Neural cell (in vitro differentiated cells): ENCODE measurements around the gene BCL2L14. TPM values are rescaled to one million over a fixed set of nuclear protein-coding genes. Genes with fewer than 3 reads are reported as not detected.

Source experiments
- H2AFZ ChIP-seq: fragments of 200-600, 300-800 bp; sonication (generic), shearing (Covaris generic); 2 replicates; pipeline ENCODE4 v1.6.0; 2014; ENCODE audit warnings: low read depth, mild to moderate bottlenecking, antibody characterized with exemption, low read length, moderate library complexity
- H3F3A ChIP-seq: fragments of 200-600 bp; shearing (Covaris generic); 2 replicates; pipeline ENCODE4 v1.6.1; 2016; ENCODE audit warnings: mild to moderate bottlenecking, moderate library complexity, mixed read lengths, antibody characterized with exemption, low read length; ENCODE audit not compliant: insufficient read depth, poor library complexity, severe bottlenecking
- H3K27ac ChIP-seq: fragments of 200-600, 300-800 bp; sonication (generic), shearing (Covaris generic); 2 replicates; pipeline ENCODE4 v1.5.1; 2014; ENCODE audit warnings: mild to moderate bottlenecking, low read length, moderate library complexity
- H3K27me3 ChIP-seq: fragments of 300-800, 200-600 bp; sonication (generic), shearing (Covaris generic); 2 replicates; pipeline ENCODE4 v1.6.0; 2014; ENCODE audit warnings: mild to moderate bottlenecking, low read depth, low read length, moderate library complexity; ENCODE audit not compliant: insufficient read depth
- H3K36me3 ChIP-seq: fragments of 300-800, 200-600 bp; sonication (generic), shearing (Covaris generic); 2 replicates; pipeline ENCODE4 v1.5.1; 2014; ENCODE audit warnings: mild to moderate bottlenecking, antibody characterized with exemption, low read length, moderate library complexity; ENCODE audit not compliant: insufficient read depth
- H3K4me2 ChIP-seq: fragments of 300-800, 200-600 bp; sonication (generic), shearing (Covaris generic); 2 replicates; pipeline ENCODE4 v1.6.0; 2014; ENCODE audit warnings: mild to moderate bottlenecking, low read length
- H3K4me3 ChIP-seq: fragments of 300-800, 200-600 bp; sonication (generic), shearing (Covaris generic); 2 replicates; pipeline ENCODE4 v1.5.1; 2014; ENCODE audit warnings: mild to moderate bottlenecking, low read length, moderate library complexity
- H3K79me2 ChIP-seq: fragments of 200-600 bp; shearing (Covaris generic); replicated peaks from 2 replicates; pipeline ENCODE4 v1.6.0; 2014; ENCODE audit warnings: mild to moderate bottlenecking, low read length, moderate library complexity; ENCODE audit not compliant: insufficient read depth
- H3K9ac ChIP-seq: fragments of 300-800, 200-600 bp; sonication (generic), shearing (Covaris generic); 2 replicates; pipeline ENCODE4 v1.6.1; 2016; ENCODE audit warnings: mild to moderate bottlenecking, low read length, mixed read lengths
- H3K9me2 ChIP-seq: fragments of 200-600 bp; shearing (Covaris generic); 2 replicates; pipeline ENCODE4 v1.6.1; 2016; ENCODE audit warnings: mild to moderate bottlenecking, low read length, mixed read lengths; ENCODE audit not compliant: insufficient read depth
- H3K9me3 ChIP-seq: fragments of 200-600, 300-800 bp; sonication (generic), shearing (Covaris generic); 2 replicates; pipeline ENCODE4 v1.6.1; 2016; ENCODE audit warnings: mild to moderate bottlenecking, mixed run types, low read length, moderate library complexity, mixed read lengths
- H4K20me1 ChIP-seq: fragments of 200-600 bp; shearing (Covaris generic); 2 replicates; pipeline ENCODE4 v1.6.1; 2016; ENCODE audit warnings: mild to moderate bottlenecking, mixed run types; ENCODE audit not compliant: insufficient read depth
- EP300 ChIP-seq: fragments of 450-650 bp; conservative IDR thresholded peaks from 2 replicates; pipeline ENCODE4 v1.6.1; 2014; ENCODE audit warnings: antibody characterized with exemption, mild to moderate bottlenecking, moderate library complexity; ENCODE audit not compliant: poor library complexity, severe bottlenecking
- EZH2 ChIP-seq: fragments of 200-600, 300-800 bp; shearing (Covaris generic), sonication (generic); IDR thresholded peaks from 2 replicates; pipeline ENCODE4 v1.6.1; 2014; ENCODE audit warnings: antibody characterized with exemption, low read length, borderline replicate concordance, mild to moderate bottlenecking; ENCODE audit not compliant: insufficient read depth, poor library complexity, severe bottlenecking
- MXI1 ChIP-seq: fragments of 450-650 bp; conservative IDR thresholded peaks from 2 replicates; pipeline ENCODE4 v1.6.1; 2014; ENCODE audit warnings: antibody characterized with exemption, mild to moderate bottlenecking; ENCODE audit not compliant: poor library complexity, severe bottlenecking
- POLR2AphosphoS5 ChIP-seq: IDR thresholded peaks from 2 replicates; pipeline ENCODE4 v1.6.1; 2012
- RAD21 ChIP-seq: fragments of 450-650 bp; conservative IDR thresholded peaks from 2 replicates; pipeline ENCODE4 v1.6.1; 2014; ENCODE audit warnings: antibody characterized with exemption, mild to moderate bottlenecking, moderate library complexity
- SMC3 ChIP-seq: fragments of 450-650 bp; conservative IDR thresholded peaks from 2 replicates; pipeline ENCODE4 v1.6.1; 2014; ENCODE audit warnings: antibody characterized with exemption, mild to moderate bottlenecking, moderate library complexity; ENCODE audit not compliant: poor library complexity
- TAF1 ChIP-seq: IDR thresholded peaks from 2 replicates; pipeline ENCODE4 v1.6.1; 2012; ENCODE audit warnings: low read depth
- polyA plus RNA-seq: library from polyadenylated mRNA; depleted of rRNA; stranded (reverse); fragments of >200 nt; gene quantifications from 2 replicates; pipeline ENCODE4 v1.2.3, GENCODE V29; 2014
- TF ChIP-seq, protein P1 (sequence below): fragments of 450-650 bp; IDR thresholded peaks from 2 replicates; pipeline ENCODE4 v1.5.1; 2014; ENCODE audit warnings: antibody characterized with exemption, mild to moderate bottlenecking, moderate library complexity; ENCODE audit not compliant: poor library complexity, severe bottlenecking
- TF ChIP-seq, protein P2 (sequence below): IDR thresholded peaks from 2 replicates; pipeline ENCODE4 v1.6.1; 2012; ENCODE audit warnings: borderline replicate concordance

Gene BCL2L14
- polyA plus RNA-seq, 1 donor from 2014 or later, result not detected

DNA sequence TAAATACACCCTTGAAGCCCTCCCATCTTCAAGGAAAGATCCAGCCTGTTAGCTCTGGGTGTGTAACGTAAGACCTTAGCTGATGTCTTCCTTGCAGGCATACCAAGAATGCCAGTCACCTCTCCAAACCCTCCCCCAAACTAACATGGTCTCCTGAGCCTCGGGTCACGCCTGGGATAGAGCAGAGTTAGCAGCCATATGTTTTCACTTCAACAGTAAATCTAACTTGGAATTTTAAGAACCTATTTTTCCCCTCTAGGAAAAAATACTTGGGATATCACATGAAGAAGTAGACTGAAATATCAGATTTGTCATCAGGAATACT, 27.9 kb downstream of the BCL2L14 start:
- Histone ChIP-seq H4K20me1 (no peaks in the 10 kb centered on the region), H3K9me3 (no peaks in the 10 kb centered on the region), H3K4me3 (no peak overlapping the region), H3K27ac (no peak overlapping the region), H3K9ac (no peak overlapping the region), H2AFZ (no peak overlapping the region), H3K9me2 (no peaks in the 10 kb centered on the region), H3F3A (no peaks in the 10 kb centered on the region), H3K27me3 (no peaks in the 10 kb centered on the region), H3K79me2 (no peaks in the 10 kb centered on the region), H3K36me3 (peaks cover 5% of the 10 kb centered on the region), H3K4me2 (no peak overlapping the region)
- TF ChIP-seq, protein P1, sequence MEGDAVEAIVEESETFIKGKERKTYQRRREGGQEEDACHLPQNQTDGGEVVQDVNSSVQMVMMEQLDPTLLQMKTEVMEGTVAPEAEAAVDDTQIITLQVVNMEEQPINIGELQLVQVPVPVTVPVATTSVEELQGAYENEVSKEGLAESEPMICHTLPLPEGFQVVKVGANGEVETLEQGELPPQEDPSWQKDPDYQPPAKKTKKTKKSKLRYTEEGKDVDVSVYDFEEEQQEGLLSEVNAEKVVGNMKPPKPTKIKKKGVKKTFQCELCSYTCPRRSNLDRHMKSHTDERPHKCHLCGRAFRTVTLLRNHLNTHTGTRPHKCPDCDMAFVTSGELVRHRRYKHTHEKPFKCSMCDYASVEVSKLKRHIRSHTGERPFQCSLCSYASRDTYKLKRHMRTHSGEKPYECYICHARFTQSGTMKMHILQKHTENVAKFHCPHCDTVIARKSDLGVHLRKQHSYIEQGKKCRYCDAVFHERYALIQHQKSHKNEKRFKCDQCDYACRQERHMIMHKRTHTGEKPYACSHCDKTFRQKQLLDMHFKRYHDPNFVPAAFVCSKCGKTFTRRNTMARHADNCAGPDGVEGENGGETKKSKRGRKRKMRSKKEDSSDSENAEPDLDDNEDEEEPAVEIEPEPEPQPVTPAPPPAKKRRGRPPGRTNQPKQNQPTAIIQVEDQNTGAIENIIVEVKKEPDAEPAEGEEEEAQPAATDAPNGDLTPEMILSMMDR, result no peak
- no peak for TF ChIP-seq TAF1

DNA sequence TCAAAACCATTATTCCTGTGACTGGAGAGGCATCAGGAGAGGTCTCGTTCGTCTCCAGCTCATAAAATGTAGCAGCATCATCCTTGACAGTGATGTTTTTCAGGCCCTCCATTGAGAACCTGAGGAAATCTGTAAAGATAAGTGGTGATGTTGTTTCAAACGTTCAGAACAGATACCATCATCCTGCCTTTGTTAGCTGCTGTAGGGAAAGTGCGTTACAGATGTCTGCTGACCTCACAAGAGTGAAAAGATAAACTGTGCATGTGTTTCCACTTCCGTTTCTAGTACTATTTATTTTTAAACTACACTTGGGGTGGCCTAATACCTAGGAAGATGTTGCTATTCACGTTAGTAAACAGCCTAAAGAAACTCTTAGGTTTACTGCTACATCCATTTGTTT, 28.4 kb downstream of the BCL2L14 start:
- H3K27ac ChIP-seq, result no peak overlapping the region
- no peak for TF ChIP-seq MXI1
- TF ChIP-seq SMC3, result no peak
- TF ChIP-seq, protein P2, sequence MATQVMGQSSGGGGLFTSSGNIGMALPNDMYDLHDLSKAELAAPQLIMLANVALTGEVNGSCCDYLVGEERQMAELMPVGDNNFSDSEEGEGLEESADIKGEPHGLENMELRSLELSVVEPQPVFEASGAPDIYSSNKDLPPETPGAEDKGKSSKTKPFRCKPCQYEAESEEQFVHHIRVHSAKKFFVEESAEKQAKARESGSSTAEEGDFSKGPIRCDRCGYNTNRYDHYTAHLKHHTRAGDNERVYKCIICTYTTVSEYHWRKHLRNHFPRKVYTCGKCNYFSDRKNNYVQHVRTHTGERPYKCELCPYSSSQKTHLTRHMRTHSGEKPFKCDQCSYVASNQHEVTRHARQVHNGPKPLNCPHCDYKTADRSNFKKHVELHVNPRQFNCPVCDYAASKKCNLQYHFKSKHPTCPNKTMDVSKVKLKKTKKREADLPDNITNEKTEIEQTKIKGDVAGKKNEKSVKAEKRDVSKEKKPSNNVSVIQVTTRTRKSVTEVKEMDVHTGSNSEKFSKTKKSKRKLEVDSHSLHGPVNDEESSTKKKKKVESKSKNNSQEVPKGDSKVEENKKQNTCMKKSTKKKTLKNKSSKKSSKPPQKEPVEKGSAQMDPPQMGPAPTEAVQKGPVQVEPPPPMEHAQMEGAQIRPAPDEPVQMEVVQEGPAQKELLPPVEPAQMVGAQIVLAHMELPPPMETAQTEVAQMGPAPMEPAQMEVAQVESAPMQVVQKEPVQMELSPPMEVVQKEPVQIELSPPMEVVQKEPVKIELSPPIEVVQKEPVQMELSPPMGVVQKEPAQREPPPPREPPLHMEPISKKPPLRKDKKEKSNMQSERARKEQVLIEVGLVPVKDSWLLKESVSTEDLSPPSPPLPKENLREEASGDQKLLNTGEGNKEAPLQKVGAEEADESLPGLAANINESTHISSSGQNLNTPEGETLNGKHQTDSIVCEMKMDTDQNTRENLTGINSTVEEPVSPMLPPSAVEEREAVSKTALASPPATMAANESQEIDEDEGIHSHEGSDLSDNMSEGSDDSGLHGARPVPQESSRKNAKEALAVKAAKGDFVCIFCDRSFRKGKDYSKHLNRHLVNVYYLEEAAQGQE, result no peak
- no peak for TF ChIP-seq TAF1
- TF ChIP-seq POLR2AphosphoS5, result no peak
- no peak for TF ChIP-seq RAD21
- TF ChIP-seq, protein P1, result no peak
- TF ChIP-seq EP300, result no peak
- TF ChIP-seq EZH2, result no peak

More for the DNA sequence above, 28.4 kb downstream of the BCL2L14 start:
- Histone ChIP-seq H4K20me1 (no peaks in the 10 kb centered on the region), H3F3A (no peaks in the 10 kb centered on the region), H3K4me2 (no peak overlapping the region), H3K9ac (no peak overlapping the region), H3K9me3 (no peaks in the 10 kb centered on the region), H3K79me2 (no peaks in the 10 kb centered on the region), H3K9me2 (no peaks in the 10 kb centered on the region), H3K27me3 (no peaks in the 10 kb centered on the region), H2AFZ (no peak overlapping the region), H3K4me3 (no peak overlapping the region), H3K36me3 (peaks cover 5% of the 10 kb centered on the region)
